NCI-H1105 (cell line): ENCODE results near the gene PMEL.
"Not testable (repeated sequence)": the region's sequence is repeated elsewhere in the genome, so short reads cannot be mapped to it uniquely, and the experiment has no call there.

Experiments used
- DNase-seq: peaks from one replicate; lab custom pipeline; 2025; lab: John Stamatoyannopoulos, UW

Gene PMEL

GRCh38 chr12:55922126-55922525 lies 43.7 kb downstream of the PMEL start:
- no peak for DNase-seq

DNA sequence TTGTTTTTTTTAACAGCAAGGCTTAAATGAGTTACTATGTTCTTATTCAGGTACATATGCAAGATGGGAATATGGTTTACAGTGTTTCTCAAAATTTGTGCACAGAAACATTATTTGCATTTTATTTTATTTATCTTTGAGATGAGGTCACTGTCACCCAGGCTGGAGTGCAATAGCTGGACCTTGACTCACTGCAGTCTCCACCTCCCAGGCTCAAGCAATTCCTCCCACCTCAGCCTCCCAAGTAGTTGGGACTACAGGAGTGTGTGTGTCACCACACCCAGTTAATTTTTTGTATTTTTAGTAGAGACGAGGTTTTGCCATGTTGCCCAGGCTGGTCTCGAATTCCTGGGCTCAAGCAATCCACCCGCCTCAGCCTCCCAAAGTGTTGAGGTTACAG lies 46.8 kb downstream of the PMEL start:
- DNase-seq, result not testable (repeated sequence)

GRCh38 chr12:55915482-55915859 lies 50.4 kb downstream of the PMEL start:
- no peak for DNase-seq

DNA sequence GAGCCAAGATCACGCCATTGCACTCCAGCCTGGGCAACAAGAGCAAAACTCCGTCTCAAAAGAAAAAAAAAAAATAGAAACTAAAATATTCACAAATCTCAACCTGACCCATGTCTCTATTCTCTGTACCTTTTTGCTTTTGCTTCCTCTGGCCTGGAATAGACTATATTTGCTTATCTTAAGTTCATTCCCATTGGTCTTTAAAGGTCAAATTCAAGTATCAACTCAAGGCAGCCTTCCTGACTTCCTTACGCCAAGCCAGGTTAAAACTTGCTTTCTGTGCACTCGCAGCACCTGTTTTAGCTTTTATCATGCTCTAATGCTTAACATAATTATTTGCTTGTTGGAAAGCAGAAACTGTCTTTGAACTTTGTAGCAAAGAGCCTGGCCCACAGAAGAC lies 52.9 kb downstream of the PMEL start:
- no peak for DNase-seq

DNA sequence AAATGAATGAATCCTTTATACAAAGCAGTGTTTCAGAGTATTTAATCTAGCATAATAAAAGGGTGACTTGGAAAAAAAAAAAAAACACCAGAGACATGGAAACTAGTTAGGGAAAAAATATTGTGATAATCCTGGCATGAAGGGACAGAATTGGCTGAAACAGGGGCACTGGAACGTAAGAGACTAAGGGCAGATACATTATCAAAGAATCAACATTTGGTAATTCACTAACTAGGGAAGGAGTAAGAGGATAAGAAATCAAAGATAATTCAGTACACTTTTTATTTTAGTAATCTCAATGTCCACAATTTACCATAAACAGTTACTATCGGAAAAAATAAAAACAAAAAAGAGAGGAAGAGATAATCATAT lies 56.3 kb downstream of the PMEL start:
- DNase-seq, result no peak

GRCh38 chr12:55908726-55909512 lies 56.9 kb downstream of the PMEL start:
- no peak for DNase-seq

DNA sequence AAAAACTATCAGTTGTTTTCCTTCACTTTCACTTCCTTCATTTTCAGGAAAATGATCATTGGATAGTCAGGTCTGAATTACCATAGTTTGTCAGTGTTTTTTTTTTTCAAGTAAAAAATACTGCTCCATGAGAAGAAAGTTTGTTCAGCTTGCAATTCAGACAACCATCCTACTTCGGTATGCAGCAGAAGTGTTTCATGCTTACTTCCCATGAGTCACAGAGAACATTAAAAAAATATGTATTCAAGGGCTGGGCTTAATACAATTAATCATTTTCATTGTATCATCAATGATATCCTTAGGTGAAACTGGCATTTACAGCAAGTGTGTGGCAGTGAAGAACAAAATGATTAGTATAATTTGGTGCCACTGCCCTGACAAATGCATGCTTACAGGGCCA lies 59.8 kb downstream of the PMEL start:
- no peak for DNase-seq
